Central memory CD4-positive, alpha-beta T cell (primary cell): Measurements from ENCODE around the gene MEIKIN.
A peak's percentile ranks its signal among the peaks of the same experiment; 100 is the strongest.
"Not testable (repeated sequence)": the region's sequence is repeated elsewhere in the genome, so short reads cannot be mapped to it uniquely, and the experiment has no call there.

Experiments used
- DNase-seq: peaks from one replicate; pipeline ENCODE4 v3.0.0; 2022

MEIKIN gene

DNA sequence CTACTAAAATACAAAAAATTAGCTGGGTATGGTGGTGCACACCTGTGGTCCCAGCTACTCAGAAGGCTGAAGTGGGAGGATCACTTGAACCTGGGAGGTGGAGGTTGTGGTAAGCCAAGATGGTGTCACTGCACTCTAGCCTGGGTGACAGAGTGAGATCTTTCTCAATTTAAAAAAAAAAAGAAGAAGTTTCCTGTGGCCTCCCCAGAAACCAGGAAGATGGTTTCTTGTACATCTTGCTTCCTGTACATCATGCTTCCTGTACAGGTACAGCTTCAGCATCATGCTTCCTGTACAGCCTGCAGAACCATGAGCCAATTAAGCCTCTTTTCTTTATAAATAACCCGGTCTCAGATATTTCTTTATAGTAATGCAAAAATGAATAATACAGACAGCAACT lies 43.2 kb downstream of the MEIKIN start:
- DNase-seq: peak; percentile 46

DNA sequence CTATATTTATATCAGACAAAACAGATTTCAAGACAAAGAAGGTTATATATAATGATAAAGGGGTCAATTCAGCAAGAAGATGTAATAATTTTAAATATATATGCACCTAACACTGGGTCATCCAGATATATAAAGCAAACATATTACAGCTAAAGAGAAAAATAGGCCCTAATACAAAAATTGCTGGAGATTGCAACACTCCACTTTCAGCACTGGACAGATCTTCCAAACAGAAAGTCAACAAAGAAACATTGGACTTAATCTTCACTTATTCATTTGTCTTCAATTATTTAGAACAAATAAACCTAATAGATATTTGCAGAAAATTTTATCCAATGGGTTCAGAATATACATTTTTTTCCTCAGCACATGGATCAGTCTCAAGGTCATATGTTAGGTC lies 45.8 kb downstream of the MEIKIN start:
- no peak for DNase-seq

DNA sequence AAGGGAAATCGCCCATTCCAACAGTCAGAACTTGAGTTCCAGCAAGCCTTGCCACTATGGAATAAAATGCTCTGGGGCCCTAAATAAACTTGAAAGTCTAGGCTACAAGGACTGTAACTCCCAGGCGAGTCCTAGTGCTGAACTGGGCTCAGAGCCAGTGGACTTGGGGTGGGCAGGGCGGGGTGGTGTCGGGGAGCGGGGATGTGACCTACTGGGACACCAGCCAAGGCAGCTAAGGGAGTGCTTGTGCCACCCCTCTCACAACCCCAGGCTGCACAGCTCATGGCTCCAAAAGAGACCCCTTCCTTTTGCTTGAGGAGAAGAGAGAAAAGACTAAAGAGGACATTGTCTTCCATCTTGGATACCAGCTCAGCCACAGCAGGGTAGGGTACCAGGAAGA lies 61.5 kb downstream of the MEIKIN start:
- DNase-seq: no peak

DNA sequence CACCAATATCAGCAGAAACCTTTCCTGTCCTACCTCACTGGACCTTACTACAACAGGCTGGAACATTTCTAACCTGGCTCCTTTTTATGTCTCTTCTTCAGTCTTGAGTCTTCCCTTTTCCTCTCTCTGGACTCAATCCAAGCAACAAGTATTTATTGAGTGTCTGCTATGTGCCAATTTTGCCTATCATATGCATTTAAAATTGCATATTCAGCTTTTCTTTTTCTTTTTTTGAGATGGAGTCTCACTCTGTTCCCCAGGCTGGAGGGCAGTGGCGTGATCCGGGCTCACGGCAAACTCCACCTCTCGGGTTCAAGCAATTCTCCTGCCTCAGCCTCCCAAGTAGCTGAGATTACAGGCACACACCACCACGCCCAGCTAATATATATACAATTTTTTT lies 65.8 kb downstream of the MEIKIN start:
- DNase-seq: no peak

DNA sequence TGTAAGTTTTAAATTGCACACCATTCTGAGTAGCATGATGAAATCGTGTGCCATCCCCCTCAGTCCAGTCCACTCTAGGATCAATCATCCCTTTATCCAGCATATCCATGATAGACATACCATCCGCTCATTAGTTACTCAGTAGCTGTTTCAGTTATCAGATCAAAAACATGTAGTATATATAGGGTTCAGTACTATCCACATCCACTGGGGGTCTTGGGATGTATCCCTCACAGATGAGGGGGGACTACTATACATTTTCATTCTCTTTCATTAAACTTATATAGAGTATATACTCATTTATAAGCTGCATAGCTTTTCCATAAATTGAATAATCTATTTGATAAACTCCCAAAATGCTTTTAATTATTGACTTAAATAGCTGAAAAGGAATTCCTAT lies 67.6 kb downstream of the MEIKIN start:
- DNase-seq: no peak

DNA sequence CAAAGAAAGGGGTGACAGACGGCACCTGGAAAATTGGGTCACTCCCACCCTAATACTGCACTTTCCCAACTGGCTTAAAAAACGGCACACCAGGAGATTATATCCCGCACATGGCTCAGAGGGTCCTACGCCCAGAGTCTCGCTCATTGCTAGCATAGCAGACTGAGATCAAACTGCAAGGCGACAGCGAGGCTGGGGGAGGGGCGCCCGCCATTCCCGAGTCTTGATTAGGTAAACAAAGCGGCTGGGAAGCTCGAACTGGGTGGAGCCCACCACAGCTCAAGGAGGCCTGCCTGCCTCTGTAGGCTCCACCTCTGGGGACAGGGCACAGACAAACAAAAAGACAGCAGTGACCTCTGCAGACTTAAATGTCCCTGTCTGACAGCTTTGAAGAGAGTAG lies 74.2 kb downstream of the MEIKIN start:
- not testable (repeated sequence) for DNase-seq

DNA sequence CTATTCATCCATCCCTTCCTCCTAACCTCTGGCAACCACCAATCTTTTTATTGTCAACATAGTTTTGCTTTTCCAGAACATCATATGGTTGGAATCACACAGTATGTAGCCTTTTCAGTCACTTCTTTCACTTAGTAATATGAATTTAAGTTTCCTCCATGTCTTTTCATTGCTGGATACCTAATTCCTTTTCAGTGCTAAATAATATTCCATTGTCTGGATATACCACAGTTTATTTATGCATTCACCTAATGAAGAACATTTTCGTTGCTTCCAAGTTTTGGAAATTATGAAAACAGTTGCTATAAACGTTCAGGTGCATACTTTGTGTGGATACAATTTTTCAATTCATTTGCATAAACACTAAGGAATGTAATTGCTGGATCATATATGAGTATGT lies 77.9 kb downstream of the MEIKIN start:
- DNase-seq: no peak

DNA sequence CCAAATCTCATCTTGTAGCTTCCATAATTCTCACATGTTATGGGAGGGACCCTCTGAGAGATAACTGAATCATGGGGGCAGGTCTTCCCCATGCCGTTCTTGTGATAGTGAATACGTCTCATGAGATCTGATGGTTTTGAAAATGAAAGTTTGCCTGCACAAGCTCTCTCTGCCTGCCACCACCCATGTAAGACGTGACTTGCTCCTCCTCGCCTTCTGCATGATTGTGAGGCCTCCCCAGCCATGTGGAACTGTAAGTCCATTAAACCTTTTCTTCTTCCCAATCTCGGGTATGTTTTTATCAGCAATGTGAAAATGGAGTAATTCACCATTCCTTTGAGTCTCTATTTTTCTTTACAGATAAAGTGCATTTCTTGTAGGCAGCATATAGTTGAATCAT lies 81.8 kb downstream of the MEIKIN start:
- DNase-seq: no peak

DNA sequence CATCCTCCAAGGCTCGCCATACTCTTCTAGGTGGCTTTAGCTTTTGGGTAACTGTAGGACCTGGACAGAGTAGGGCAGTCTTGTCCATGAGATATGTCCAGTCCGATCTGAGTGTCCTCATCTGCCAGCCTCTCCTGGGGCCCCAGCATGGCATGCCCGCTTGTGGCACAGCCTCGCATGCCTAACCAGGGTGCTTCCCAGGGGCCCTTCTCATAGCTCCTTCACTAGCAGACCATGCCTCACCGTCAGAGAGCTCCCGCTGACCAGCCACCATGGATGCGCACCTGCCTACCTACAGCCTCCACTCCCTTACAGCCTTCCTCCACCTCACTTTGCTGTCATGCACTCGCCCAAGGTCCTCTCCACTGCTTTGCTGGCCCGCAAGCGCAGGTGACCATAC lies 88.1 kb downstream of the MEIKIN start:
- no peak for DNase-seq

DNA sequence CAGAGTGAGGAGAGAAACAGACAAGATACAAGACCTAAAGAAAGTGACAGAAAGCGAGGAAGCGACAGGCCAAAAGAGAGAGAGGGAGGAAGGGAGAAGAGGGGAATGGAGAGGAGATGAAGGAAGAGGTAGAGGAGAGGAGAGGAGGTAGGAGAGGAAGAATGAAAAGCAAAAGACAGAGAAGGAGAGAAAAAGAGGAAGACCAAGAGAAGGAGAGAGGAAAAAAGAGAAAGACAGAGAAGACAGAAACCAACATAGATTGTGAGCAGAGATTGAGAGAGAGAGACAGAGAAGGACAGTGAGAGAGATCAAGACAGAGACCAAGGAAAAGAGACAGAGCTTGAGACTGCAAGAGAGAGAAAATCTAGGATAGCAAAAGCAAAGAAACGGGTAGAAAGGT lies 90.0 kb downstream of the MEIKIN start:
- no peak for DNase-seq

DNA sequence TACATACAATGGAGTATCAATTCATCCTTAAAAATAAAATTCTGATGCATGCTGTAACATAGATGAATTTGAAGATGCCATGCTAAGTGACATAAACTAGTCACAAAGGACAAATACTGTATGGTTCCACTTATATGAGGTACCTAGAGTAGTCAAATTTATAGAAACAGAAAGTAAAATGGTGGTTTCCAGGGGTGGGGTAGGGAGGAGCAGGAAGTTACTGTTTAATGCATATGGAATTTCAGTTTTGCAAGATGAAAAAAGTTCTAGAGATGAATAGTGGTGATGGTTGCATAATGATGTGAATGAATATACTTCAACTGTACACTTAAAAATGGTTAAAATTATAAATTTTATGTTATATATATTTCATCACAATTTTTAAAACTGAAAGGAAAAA lies 91.3 kb downstream of the MEIKIN start:
- peak; percentile 2 for DNase-seq

DNA sequence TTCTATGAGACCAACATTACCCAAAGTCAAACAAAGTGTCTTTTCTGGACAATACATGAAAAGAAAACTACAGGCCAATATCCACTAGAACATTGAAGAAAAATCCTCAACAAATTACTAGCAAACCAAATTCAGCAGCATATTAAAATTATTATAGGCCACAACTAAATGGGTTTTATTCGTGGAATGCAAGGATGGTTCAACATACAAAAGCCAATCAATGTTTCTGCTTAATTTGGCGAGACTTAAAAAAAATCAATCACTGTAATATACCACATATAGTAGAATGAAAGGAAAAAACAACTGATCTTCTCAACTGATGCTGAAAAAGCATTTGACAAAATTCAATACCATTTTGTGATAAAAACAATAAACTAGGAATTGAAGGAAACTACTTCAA lies 96.8 kb downstream of the MEIKIN start:
- no peak for DNase-seq

DNA sequence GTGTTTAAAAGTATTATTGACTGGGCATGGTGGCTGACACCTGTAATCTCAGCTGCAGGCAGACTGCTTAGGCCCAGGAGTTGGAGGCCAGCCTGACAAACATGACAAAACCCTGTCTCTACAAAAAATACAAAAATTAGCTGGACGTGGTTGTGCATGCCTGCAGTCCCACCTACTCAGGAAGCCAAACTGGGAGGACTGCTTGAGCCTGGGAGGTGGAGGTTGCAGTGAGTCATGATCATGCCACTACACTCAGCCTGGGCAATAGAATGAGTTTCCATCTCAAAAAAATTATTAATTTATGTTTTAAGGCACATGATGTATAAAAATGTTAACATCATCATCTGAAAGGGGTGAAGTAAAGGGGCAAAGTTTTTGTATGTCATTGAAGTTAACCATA lies 98.9 kb downstream of the MEIKIN start:
- no peak for DNase-seq

DNA sequence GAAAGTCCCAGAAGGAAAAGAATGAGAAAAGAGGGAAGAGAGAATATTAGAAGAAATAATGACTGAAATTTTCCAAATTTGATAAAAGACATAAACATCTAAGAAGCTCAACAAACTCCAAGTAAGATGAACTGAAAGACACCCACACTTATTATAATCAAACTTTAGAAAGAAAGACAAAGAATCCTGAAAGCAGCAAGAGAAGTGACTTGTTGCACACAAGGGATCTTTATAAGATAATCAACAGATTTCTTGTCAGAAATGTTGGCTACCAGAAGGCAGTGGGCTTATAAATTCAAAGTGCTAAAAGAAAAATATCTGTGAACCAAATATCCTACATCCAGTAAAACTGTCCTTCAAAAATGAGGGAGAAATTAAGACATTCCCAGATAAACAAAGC lies 99.6 kb downstream of the MEIKIN start:
- DNase-seq: no peak

DNA sequence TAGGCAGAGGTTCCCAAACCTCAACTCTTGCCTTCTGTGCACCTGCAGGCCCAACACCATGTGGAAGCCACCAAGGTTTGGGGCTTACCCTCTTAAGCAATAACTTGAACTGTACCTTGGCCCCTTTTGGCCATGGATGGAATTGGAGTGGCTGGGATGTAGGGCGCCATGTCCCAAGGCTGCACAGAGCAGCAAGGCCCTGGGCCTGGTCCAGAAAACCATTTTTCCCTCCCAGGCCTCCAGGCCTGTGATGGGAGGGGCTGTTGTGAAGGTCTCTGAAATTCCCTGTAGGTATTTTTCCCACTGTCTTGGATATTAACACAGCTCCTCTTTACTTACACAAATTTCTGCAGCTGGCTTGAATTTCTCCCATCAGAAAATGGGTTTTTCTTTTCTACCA lies 102.5 kb downstream of the MEIKIN start:
- not testable (repeated sequence) for DNase-seq

DNA sequence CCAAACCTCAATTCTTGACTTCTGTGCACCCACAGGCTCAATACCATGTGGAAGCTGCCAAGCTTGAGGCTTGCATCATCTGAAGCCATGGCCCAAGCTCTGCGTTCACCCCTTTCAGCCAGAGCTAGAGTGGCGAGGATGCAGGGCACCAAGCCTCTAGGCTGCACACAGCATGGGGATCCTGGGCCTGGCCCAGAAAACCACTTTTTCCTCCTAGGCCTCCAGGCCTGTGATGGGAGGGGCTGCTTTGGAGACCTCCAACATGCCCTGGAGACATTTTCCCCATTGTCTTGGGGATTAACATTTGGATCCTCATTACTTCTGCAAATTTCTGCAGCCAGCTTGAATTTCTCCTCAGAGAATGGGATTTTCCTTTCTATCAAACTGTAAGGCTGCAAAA lies 112.8 kb downstream of the MEIKIN start:
- not testable (repeated sequence) for DNase-seq

DNA sequence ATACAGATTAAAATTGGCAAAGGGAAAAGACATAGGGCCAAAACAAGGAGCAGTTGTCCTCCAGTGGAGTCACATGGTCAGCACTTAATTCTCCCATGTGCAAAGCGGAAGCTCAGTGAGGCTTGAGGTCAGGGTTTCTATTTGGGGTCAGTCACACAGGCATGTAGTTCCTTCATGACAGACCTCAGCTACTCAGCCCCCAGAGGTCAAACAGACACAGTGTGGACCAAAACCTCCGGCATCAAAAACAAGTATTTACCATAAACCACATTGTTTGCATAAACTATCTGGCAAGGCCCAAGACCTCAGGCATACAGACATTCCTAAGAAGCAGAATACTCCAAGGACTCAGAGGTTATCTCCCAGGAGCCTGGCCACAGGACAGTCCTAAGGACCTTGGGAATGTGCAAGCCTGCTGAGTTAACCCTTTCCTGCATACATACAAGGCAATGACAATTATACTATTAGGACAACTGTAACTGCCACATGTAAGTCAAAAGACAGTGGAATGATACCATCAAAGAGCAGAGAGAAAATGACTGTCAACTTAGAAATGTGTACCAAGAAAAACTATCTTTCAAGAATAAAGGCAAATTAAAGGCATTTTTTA lies 120.0 kb downstream of the MEIKIN start:
- no peak for DNase-seq

DNA sequence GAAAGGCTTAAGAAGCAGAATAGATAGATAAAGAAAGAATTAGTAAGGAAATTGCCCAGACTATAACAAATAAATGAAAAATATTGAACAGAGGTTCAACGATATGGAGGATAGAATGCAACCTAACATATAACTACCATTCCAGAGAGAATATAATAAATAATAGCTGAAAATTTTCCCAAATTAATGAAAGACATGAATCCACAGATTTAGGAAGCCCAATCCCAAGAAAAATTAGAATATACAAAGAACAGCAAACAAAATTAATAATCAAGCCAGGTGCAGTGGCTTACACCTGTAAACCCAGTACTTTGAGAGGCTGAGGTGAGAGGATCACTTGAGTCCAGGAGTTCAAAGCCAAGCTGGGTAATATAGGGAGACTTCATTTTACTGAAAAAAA lies 120.8 kb downstream of the MEIKIN start:
- DNase-seq: no peak

DNA sequence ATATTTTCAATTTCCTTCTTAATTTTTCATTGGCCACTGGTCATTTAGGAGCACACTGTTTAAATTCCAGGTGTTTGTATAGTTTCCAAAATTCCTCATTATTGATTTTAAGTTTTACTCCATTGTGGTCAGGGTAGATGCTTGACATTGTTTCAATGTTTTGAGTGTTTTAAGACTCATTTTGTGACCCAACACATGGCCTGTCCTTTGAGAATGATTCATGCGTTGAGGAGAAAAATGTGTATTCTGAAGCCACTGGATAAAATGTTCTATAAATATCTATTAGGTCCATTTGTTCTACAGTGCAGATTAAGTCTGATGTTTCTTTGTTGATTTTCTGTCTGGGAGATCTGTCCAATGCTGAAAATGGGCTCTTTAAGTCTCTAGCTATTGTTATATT lies 124.2 kb downstream of the MEIKIN start:
- no peak for DNase-seq

DNA sequence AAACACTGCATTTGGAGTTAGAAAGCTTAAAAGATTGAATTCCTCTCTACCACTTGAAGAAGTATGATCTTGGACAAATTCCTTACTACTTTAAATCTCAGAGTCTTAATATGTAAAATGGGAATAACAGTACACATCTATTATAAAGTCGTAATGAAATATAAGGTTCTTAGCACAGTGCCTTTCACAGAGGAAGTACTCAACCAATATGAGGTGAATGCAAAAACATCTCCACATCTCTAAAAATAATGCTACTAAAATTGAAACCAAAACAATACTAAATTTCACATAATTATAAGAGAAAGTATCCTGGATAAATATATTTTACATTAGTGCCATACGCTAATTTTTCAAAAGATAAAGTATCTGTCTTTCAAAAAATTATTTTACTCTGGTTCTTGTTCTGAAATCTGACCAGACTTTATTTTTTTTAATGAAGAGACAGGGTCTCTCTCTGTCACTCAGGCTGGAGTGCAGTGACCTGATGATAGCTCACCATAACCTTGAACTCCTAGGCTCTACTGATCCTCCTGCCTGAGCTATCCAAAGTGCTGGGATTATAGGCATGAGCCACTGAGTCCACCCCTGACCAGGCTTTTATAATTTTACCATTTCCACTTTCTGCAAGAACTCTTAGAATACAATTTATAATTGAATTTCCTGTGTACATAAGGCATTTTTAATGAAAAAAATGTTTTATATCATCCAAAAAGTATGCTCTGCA lies 127.3 kb downstream of the MEIKIN start:
- no peak for DNase-seq

DNA sequence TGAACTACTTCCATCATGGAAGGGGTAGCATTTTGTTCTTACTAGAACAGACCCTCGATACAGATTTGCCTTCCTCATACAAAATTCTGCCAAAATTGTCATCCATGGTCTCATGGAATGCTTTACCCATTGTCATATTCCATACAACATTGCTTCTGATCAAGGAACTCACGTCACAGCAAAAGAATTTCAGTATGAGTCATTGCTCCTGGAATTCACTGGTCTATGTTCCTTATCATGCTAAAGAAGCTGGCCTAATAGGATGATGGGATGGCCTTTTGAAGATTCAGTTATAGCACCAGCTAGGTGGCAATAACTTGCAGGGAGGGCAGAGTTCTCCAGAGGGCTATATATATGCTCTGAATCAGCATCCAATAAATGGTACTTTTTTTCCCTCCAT lies 130.5 kb downstream of the MEIKIN start:
- DNase-seq: no peak

DNA sequence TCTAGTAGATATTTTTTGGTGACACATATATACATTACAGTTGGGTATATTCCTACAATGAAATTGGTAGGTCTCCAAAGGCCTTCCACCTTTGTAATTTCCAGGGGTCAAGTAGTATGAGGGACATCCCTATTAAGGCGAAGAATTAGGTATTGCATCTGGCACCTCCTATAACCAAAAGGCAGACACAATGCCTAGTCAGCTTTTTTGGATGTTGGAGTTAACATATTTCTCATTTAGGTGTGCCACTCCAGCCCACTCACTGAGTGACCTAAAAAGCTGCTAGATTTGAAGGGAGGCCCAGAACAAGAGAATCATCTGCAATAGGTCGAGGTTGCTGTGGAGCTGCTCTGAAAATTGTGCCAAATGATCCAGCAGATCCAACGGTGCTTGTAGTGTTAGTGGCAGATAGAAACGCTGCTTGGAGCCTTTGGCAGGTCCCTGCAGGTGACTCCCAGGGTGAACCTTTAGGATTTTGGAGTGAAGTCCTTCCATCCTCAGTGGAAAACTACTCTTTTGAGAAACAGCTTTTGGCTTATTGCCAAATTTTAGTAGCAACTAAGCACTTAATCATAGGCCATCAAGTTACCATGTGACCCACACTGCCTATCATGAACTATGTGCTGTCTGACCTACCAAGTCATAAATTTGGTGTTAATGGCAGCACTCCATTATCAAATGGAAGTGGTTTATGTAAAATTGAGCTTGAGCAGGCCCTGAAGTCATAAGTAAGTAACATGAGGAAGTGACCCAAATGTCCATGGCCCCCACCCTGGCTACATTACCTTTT lies 132.9 kb downstream of the MEIKIN start:
- no peak for DNase-seq

DNA sequence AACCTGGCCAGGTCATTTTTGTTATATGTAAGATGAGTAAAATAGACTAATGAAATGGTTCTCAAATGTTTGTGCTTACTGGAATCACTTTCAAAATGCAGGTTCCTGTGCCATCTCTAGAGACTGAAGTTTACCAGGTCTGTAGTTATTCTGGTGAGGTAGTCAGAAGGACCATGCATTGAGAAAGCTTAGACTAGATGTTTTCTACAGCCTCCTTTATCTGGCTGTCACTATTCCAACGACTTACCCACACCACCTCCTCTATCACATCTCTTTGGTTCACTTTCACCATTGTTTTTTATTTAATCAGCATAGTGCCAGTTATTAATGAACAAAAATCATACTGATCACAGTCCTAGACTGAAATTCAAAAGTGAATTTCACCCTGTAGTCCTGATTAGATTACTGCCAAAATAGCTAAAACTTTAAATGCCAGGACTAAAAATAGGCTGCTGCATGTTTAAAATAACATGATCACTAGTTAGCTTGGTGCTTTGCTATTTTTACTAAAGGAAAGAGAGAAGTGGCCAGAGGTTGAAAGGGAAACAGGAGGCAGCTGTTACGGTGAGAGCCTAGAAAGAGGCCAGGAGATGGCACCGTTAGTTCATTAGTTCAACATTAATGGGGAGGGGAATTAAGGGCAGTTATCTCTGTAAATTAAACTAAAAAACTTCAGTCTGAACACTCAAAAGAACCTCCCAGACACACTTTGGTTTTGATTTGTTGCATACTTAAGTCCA lies 134.8 kb downstream of the MEIKIN start:
- DNase-seq: no peak
